Urothelium cell line (cell line): Measurements from ENCODE around the gene TRPM6.
A peak's percentile ranks its signal among the peaks of the same experiment; 100 is the strongest.
"Not testable (repeated sequence)": the region's sequence is repeated elsewhere in the genome, so short reads cannot be mapped to it uniquely, and the experiment has no call there.

ENCODE experiments used
- DNase-seq: peaks from one replicate; pipeline ENCODE4 v3.0.0; 2011; ENCODE audit warnings: low spot score, mixed read lengths
- FAIRE-seq: peaks from 2 replicates; lab custom pipeline; 2011; peaks lifted over from hg19 to GRCh38; lab: Jason Lieb, UNC

Gene TRPM6, protein sequence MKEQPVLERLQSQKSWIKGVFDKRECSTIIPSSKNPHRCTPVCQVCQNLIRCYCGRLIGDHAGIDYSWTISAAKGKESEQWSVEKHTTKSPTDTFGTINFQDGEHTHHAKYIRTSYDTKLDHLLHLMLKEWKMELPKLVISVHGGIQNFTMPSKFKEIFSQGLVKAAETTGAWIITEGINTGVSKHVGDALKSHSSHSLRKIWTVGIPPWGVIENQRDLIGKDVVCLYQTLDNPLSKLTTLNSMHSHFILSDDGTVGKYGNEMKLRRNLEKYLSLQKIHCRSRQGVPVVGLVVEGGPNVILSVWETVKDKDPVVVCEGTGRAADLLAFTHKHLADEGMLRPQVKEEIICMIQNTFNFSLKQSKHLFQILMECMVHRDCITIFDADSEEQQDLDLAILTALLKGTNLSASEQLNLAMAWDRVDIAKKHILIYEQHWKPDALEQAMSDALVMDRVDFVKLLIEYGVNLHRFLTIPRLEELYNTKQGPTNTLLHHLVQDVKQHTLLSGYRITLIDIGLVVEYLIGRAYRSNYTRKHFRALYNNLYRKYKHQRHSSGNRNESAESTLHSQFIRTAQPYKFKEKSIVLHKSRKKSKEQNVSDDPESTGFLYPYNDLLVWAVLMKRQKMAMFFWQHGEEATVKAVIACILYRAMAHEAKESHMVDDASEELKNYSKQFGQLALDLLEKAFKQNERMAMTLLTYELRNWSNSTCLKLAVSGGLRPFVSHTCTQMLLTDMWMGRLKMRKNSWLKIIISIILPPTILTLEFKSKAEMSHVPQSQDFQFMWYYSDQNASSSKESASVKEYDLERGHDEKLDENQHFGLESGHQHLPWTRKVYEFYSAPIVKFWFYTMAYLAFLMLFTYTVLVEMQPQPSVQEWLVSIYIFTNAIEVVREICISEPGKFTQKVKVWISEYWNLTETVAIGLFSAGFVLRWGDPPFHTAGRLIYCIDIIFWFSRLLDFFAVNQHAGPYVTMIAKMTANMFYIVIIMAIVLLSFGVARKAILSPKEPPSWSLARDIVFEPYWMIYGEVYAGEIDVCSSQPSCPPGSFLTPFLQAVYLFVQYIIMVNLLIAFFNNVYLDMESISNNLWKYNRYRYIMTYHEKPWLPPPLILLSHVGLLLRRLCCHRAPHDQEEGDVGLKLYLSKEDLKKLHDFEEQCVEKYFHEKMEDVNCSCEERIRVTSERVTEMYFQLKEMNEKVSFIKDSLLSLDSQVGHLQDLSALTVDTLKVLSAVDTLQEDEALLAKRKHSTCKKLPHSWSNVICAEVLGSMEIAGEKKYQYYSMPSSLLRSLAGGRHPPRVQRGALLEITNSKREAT (N-terminal part only)

DNA sequence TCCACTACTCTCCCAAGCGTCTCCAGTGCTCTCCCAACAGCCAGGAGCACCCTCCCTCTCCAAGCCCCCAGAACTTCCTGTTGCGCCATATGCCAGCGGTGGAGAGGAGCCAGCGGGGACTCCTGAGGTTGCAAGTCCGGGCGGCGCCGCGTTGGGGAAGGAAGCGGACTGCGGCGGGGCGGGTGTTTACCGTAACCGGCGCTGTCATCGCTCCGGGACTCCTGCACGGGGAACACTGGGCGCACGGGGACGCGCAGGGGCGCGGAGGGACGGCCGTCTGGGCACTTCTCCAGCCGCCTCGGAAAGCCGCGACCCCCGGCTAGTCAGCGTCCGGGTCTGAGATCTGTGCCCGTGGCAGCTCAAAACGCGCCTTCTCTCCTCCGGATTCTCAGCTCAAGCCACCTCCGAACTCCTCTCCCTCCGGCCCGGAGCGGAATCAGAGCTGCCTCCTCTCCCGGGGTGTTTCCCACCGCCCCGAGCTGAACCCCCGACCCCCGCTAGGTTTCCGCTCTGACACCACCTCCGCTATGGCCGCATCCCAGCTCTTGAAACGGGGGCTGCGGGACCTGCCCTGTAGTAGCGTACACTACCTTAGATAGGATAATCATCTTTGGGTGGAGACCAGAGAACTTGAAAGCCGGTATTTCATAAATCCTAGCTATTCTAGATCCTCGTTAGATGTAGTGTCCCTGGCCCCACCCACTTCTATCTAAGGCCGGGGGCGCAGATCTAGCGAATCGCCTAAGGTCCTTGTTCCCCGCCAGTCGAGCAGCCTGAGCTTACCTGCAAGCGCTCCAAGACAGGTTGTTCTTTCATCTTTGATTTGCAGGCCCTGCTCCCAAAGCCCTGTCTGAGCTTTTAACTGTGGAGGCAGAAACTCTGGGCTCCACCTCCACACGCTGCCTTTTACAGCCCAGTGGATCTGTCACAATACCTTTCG lies at the start of gene TRPM6:
TSS of gene TRPM6 (minus strand) at position 881 of the 940 bp plus-strand sequence. CDS start at position 816, 65 bp downstream.
- FAIRE-seq = no peak
- peak; percentile 76 for DNase-seq

DNA sequence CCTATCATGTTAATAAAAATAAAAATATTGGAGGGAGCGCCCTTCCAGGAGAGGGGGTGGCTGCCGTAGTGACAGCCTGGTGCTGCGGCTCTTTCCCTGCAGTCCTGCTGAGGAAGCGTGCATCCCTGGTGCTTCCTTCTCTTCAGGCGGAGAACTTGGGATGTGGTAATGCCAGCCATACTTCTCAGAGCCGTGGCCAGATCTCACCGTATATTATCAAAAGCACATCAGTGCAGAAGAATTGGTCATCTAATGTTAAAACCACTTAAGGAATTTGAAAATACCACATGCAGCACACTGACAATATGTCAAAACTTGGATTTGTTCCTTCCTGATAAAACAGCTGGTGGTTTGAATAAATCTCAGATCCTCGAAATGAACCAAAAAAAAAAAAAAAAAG lies 47.3 kb upstream of the TRPM6 start:
- no peak for FAIRE-seq
- DNase-seq = no peak

DNA sequence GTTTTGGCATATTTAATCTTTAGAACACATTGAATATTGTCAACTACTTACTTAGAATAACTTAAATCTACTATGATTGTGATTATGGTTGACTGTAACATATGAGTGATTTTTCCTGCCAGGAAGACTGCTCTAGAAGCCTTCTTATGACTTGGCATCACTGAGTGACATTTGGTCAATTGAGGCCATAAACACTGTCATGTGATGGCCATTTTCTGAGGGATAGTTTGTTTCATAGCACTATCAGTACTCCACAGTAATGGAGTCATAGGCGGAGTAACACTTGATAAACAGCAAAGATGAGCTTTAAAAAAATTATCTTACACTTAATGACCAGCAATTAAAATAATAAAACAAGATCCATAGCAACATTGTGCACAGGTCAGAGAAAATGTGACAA lies 34.0 kb upstream of the TRPM6 start:
- DNase-seq (no peak), FAIRE-seq (no peak)

DNA sequence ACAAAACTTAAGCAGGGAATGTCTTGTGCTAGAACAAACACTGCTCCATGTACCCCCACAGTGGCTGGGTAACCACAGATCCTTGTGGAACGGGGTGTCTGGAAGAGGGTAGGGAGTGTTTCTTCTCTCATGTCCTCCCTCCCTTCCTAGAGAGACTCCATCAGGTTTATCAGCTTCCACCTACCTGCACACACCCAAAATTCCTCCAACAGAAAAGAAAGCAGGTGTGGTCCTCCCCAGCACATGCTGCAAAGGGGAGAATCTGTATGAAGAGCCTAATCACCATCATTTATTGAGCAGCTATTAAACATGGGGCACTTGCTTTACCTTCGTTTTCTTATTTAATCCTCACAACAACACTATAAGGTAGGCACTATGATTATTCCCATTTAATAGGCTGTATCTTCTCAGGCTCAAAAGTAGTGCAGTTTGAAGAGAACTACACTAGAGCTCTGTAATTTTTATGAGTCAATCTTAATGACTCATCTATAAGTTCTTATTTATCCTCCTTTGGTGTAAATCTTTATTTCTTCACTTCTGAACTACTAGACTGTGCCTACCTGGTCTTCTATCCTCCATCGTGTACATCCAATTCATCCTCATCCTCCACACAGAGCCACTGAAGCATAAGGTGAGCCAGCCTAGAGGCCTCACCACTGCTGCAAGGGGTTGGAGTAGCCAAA lies 33.4 kb upstream of the TRPM6 start:
- DNase-seq (no peak), FAIRE-seq (no peak)

DNA sequence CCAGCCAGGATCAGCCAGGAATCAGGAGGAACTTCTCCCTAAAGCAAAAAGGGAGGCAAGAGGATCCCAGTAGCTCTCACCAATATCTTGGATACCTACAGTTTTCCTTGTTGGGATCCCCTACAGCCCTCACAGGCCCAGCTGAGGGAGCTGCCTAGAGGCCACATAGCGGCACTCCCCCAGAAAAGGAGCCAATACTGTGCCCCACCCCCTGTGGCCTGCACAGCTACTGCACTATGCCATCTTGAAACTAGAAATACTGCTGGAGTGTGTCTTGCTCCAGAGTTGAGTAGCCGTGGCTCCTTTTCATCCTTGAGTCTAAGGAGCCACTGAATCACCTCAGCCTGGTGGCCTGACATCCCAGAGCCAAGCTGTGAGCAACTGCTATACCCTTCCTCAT lies 22.3 kb upstream of the TRPM6 start:
- no peak for FAIRE-seq
- DNase-seq = no peak

DNA sequence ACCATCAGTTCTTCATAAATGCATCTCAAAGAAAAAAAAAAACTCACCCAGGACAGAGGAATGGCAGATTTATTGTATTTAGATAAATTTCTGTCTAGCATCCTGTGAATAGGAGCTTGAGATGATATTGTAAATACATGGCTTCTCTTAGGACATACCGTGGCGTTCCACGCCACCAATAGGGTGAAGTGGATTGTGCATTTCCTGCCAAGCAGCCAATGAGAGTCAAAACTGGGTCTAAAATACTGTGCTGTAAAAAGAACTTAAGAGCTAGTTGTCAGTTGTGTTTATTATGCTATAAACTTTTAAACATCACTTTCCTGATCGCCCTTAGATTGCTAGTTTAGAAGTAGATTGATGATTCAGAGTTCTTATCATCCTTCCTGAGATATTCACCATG lies 20.9 kb upstream of the TRPM6 start:
- FAIRE-seq (no peak), DNase-seq (no peak)

DNA sequence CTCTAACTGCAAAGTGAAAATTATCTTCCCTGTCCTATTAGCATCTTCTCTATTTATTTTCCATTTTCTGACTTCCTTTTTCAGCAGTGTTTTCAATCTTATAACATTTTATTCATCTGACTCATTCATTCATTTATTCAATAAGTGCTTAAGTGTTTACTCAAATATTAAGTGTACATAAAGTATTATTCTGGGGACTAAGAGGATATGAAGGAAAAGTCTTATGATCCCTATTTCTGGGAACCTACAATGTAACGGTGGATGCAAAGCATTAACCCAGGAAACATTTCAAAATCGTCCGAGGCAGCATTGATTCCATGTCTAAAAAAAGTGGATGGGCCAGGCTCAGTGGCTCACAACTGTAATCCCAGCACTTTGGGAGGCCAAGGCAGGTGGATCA lies 19.4 kb upstream of the TRPM6 start:
- FAIRE-seq = no peak
- DNase-seq = no peak

DNA sequence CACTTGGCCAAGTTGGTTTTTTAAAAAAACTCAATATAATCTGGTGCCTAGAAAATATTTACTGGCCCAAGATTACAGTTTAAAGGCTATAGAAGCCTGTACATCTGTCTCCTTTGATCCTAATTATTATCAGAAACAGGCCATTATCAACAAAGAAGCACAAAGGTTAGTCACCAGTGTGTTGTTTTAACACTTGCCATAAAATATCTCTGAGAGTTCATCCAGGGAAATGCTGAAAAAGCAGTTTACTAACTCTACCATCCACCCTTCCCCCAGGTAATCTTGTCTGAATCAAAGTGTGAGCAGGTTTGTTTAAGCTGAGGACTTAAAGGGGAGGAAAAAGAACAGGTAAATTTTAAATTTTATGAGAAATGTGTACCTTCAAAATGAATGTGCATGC lies 13.3 kb upstream of the TRPM6 start:
- FAIRE-seq = no peak
- DNase-seq = no peak

DNA sequence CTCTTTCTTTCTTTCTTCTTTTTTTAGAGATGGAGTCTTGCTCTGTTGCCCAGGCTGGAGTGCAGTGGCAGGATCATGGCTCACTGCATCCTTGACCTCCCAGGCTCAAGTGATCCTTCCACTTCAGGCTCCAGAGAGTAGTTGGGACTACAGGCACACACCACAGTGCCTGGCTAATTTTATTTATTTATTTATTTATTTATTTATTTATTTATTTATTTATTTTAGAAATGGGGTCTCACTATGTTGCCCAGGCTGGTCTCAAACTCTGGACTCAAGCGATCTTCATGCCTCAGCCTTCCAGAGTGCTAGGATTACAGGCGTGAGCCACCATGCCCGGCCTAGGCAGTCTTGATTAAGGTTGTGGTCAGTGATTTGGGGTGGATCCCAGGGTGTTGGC lies 728 bp upstream of the TRPM6 start:
- not testable (repeated sequence) for DNase-seq, FAIRE-seq

DNA sequence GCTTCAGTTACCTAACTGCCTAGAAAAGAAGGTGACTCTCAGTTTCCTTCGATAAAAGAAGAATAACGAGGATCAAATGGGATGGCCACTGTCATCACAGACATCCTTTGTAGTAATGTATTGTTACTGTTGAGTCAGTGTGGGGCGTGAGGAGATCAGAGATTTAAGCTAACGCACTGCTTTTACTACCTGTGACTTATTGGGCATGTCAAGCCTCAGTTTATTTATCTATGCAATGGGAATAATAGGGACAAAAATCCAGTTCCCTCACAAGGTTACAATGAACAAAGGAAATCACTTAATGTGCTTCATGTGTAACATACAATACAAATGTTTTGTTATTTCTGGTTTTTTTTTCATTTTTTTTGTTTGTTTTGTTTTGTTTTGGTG lies 255 bp upstream of the TRPM6 start:
- no peak for FAIRE-seq

DNA sequence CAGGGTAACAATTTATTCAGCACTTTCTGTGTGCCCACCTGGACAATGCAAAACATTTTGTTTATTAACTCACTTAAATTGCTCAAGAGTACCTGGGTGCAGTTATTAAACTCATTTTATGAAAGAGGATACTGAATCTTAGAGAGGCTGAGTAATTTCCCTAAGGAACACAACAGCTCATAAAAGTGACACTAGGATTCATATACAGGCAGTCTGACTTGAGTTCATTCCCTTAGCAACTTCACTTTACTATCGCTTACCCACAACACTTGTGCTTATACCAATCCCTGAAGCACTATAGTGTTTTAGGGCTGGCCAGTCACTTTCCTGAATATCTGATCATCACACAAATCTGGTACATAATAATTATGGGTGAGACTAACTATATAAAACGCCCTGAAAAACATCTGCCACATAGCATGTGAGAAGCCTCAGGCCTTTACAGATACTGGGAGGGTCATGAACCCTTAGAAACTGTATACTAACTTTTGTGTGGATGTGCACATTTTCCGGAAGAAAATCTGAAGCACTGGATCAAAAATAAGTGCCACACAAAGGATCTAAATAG lies 11.3 kb downstream of the TRPM6 start:
- no peak for DNase-seq

More for the DNA sequence above, 255 bp upstream of the TRPM6 start:
- DNase-seq = no peak

DNA sequence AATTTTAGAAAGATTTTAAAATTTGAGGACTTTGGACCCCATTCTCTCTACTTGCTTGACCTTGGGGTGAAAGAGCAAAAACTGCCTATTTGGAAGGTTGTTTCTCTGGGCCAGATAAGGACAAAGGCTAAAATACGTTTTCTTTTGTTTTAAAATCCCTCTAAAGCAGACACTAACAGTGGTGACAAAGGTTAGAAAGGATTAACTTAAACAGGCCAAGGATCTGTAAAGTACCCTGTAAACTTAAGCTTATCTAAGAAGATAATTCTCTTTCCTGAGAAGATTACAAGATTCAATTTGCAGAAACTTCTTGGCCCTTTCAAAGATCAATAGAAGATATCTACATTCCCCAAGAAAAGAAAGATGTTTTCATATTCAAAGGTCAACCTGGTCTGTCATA lies 12.1 kb downstream of the TRPM6 start:
- FAIRE-seq (no peak), DNase-seq (no peak)

More for the DNA sequence above, 11.3 kb downstream of the TRPM6 start:
- no peak for FAIRE-seq

DNA sequence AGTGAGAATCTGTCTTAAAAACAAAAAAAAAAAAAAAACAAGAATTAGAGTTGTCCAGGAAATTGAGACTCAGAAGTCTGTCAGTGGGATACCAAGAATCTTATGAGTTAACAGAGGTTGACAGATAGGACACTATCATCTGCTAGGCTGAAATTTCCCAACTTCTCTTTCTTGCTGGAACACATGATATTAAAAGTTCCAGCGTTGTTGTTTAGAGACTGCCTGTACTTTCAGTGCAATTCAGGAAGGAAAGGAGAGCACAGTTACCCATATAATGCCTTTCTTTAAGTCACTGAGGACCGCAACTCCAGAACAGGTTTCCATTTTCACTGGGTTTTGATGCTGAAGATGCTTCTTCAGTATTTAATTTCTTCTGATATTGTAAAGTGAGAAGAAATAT lies 13.5 kb downstream of the TRPM6 start:
- FAIRE-seq (no peak), DNase-seq (no peak)

DNA sequence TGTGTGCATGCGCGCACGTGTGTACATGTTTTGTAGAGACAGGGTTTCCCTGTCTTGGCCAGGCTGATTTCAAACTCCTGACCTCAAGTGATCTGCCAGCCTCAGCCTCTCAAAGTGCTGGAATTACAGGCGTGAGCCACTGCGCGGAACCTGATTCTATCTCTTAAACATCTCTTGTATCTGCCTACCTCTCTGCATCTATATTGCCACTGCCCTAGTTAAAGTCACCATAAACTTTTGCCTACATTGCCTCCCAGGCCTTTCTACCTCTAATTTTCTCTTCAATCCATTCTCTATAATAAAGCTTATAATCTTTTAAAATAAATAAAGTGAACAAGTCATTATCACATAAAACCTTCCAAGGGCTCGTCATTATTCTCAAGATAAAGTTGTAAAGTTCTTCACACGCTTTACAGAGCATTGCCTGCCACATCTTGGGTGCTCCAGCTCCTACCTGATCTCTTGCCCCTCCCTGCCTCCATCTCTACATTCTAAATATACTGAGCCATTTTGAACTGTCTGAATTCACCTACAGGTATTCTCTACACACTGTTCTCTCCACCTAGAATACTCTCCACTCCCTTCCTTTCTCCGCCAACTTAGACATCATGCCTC lies 15.0 kb downstream of the TRPM6 start:
- DNase-seq (no peak), FAIRE-seq (no peak)

DNA sequence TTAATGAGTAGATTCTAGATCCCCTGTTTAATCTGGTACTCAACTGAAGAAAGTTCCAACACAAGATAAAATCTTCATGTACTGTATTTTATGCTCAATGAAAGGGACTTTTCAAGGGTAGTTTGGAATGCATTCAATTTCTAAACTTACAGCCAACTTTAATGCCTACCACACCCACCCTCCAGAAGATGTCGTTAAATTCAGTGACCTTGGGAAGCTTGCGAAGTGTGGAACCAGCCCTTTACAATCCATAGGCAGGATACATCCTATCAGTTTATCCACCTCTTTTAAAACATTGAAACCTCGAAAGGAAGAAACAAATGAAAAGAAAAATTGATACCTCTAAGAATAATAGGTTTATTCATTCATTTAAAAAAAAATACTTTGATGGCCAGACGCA lies 20.2 kb downstream of the TRPM6 start:
- FAIRE-seq = no peak
- no peak for DNase-seq

DNA sequence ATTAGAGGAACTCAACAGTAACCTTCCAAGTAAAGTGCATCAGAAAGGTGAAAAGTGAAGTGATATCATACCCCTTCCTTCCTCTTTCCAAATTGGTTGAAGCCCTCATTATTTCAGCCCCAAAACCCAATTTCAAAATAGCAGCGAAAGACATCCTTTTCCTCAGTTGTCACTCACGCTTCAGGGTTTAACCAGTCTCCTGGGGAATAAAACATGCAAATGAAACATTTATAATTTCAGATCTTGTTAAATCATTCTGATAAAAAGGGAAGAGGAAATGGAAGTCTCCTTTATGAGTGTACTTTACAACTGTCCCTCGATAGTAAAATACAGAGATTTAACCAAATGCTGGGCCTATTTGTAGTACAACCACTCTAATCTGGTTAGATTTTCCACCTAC lies 22.5 kb downstream of the TRPM6 start:
- no peak for DNase-seq
- FAIRE-seq = no peak

DNA sequence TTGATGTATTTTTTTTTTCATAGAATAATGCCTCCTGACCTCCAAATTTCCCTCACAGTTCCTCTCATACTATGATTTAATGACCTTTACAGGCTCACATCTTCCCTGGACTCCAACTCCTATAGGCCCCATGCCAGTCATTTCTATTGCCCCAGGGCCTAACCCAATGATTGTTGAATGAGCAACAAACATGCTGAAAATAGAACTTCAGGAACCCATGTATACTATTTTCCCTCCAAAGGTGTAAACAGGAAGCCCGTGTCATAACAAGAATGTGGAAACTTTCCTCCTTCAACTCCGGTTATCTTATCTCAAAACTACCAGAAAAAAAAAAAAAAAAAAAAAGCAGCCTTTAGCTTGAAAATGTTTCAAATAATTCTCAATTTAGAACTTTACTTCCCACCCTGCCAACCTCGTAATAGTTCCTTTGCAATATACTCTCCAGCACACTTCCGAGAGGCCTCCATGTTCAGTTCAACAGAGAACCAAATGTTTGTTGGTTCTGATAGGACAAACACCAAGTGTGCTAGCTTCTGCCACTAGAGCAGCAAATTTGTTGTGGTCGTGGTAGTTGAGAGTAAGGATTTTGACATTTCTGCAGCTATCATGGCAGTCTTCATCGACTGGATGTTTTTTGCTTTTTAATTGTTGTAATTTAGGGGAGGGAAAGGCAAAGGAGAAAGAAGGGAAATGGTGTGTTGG lies 25.8 kb downstream of the TRPM6 start:
- no peak for DNase-seq
- FAIRE-seq = no peak

DNA sequence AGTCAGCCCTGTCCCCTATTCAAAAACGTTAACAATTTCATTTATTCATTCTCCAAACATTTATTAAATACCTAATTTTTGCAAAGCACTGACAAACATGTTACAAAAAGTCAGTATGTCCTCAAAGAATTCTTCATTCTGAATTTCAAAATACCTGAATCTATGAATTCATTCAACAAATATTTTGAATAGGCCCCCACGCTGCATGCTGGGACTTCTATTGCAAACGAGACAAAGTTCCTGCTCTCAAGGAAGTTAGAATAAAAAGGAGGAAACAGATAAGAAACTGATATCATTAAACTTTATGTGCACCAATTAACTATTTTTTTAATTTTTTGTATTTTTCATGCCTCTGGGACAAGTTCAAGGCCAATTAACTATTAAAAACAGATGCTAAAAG lies 26.6 kb downstream of the TRPM6 start:
- FAIRE-seq (no peak), DNase-seq (no peak)
